Testis (tissue), 3 donors: ENCODE data around the gene TCP1. TPM values are rescaled to one million over a fixed set of nuclear protein-coding genes. Genes with fewer than 3 reads are reported as not detected.
"Not testable (repeated sequence)": the region's sequence is repeated elsewhere in the genome, so short reads cannot be mapped to it uniquely, and the experiment has no call there.

Source experiments
- DNase-seq: peaks from one replicate; pipeline ENCODE4 v3.0.0-alpha.2; 2019
- H3K27ac ChIP-seq, 2 donors: fragments of 200-600 bp; sonication (generic); one replicate each; pipeline ENCODE4 v1.5.1; 2019
- H3K27me3 ChIP-seq: fragments of 200-600 bp; sonication (generic); one replicate; pipeline ENCODE4 v1.5.1; 2019
- H3K36me3 ChIP-seq: fragments of 200-600 bp; sonication (generic); one replicate; pipeline ENCODE4 v1.5.1; 2017; ENCODE audit warnings: low read depth; ENCODE audit errors: missing control alignments
- H3K4me1 ChIP-seq: fragments of 200-600 bp; sonication (generic); one replicate; pipeline ENCODE4 v1.5.1; 2019
- H3K4me3 ChIP-seq, 2 donors: fragments of 200-600 bp; sonication (generic); one replicate each; pipeline ENCODE4 v1.5.1; 2017 to 2019
- H3K9me3 ChIP-seq: fragments of 200-600 bp; sonication (generic); one replicate; pipeline ENCODE4 v1.5.1; 2017
- POLR2A ChIP-seq: fragments of 450-650 bp; IDR thresholded peaks from one replicate; pipeline ENCODE4 v1.6.1; 2017; ENCODE audit warnings: antibody characterized with exemption, mild to moderate bottlenecking, moderate library complexity
- WGBS, 2 donors: methylation state at CpG; one replicate each; pipeline ENCODE4 v1.1.5; 2018; 5-methylcytosine and 5-hydroxymethylcytosine counted together
- intact Hi-C: fragments of 100-400 bp; cut with DNase I; formaldehyde crosslinking; loops from one replicate; pipeline ENCODE4 v1.15.1; 2023; ENCODE audit warnings: low total_unique reads
- polyA plus RNA-seq: library from polyadenylated mRNA; stranded (reverse); fragments of 350-450 nt; fragmentation: Illumina TruSeq; extraction: RNeasy Lipid Tissue Mini Kit (QIAGEN cat#74804); gene quantifications from one replicate; pipeline ENCODE4 v1.2.3, GENCODE V29; 2014; ENCODE audit warnings: low read depth, low replicate concordance; ENCODE audit not compliant: insufficient read depth
- total RNA-seq, 2 donors: library from RNA; depleted of rRNA; stranded (reverse); fragments of >200 nt; gene quantifications; one replicate each; pipeline ENCODE4 v1.2.3, GENCODE V29; 2016
- TF ChIP-seq, protein P1 (sequence below), 3 experiments: fragments of 450-650 bp in 2 of 3; fragments of 200-600 bp in 1 of 3; sonication (generic) in 1 of 3; IDR thresholded peaks; one replicate each; pipeline ENCODE4 v1.5.1; 2016 to 2019; ENCODE audit warnings: antibody characterized with exemption in 3 of 3, mild to moderate bottlenecking in 2 of 3, moderate library complexity in 1 of 3

TCP1 gene
- total and polyA plus RNA-seq, 3 donors from 2014 or later = 166 to 277 (median 200) TPM

DNA sequence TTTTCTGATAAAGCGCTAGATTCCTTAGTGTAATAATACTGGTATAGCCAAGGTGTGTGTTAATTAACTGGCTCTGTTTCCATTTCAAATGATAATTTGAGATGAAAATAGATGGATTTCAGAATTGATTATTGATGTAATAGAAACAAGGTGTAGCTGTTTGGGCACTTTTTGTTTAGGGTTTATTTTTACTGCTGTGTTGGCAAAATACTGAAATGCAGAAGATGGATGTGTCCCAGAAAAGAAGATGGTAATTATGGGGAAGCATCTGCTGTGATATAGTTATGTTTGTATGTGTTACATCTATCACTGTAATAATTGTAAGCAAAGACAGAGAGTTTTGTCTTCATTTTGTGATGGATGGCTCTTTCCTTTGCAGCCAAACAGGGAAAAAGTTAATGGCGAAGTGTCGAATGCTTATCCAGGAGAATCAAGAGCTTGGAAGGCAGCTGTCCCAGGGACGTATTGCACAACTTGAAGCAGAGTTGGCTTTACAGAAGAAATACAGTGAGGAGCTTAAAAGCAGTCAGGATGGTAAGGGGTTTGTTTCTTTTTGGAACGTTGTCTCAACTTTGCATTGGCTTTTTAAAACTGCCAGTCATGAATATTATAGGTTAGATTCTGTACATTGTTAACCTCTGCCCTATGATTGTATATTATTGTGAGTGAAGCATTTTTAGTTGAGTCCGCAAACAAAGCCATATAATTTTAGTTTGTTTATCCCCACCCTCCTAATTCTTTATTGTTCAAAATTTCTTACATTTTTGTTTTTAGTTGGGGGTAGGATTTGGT lies 36.1 kb downstream of the TCP1 start:
- Histone ChIP-seq H3K4me3 (no peak overlapping the region), H3K9me3 (no peaks in the 10 kb centered on the region), H3K27me3 (no peaks in the 10 kb centered on the region), H3K36me3 (no peaks in the 10 kb centered on the region), H3K4me1 (no peaks in the 10 kb centered on the region), H3K27ac (no peak overlapping the region)
- 88 to 89% methylated on average over 6 of the region's 6 CpGs for WGBS, 2 donors
- intact Hi-C loops = no loop called here
- no peak for DNase-seq
- TF ChIP-seq, protein P1, sequence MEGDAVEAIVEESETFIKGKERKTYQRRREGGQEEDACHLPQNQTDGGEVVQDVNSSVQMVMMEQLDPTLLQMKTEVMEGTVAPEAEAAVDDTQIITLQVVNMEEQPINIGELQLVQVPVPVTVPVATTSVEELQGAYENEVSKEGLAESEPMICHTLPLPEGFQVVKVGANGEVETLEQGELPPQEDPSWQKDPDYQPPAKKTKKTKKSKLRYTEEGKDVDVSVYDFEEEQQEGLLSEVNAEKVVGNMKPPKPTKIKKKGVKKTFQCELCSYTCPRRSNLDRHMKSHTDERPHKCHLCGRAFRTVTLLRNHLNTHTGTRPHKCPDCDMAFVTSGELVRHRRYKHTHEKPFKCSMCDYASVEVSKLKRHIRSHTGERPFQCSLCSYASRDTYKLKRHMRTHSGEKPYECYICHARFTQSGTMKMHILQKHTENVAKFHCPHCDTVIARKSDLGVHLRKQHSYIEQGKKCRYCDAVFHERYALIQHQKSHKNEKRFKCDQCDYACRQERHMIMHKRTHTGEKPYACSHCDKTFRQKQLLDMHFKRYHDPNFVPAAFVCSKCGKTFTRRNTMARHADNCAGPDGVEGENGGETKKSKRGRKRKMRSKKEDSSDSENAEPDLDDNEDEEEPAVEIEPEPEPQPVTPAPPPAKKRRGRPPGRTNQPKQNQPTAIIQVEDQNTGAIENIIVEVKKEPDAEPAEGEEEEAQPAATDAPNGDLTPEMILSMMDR (IDR thresholded peaks at IDR 0.05) = no peak
- TF ChIP-seq POLR2A = no peak

DNA sequence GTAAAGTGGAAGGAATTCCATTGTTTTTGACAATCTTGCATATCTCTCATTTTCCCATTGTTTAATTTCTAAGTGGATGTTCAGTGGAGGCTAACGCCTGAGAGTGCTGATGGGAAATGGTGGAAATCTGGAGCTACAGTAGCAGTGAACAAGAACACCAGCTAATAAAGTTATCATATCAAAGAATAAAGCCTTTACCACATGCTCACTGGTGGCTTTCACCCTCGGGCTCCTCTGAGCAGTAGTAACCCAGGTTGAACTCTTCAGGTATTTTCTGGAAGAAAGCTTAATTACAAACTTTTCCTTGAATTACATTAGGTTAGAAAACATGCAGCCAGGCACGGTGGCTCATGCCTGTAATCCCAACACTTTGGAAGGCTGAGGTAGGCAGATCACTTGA lies 38.0 kb downstream of the TCP1 start:
- Histone ChIP-seq H3K27ac (no peak overlapping the region), H3K4me3 (no peak overlapping the region), H3K9me3 (no peaks in the 10 kb centered on the region), H3K4me1 (no peaks in the 10 kb centered on the region), H3K36me3 (no peaks in the 10 kb centered on the region), H3K27me3 (no peaks in the 10 kb centered on the region)
- 80 to 87% methylated on average over 3 of the region's 3 CpGs for WGBS, 2 donors
- no peak for DNase-seq
- intact Hi-C loops = no loop called here
- TF ChIP-seq, protein P1 (IDR thresholded peaks at IDR 0.05) = no peak
- TF ChIP-seq POLR2A = no peak

DNA sequence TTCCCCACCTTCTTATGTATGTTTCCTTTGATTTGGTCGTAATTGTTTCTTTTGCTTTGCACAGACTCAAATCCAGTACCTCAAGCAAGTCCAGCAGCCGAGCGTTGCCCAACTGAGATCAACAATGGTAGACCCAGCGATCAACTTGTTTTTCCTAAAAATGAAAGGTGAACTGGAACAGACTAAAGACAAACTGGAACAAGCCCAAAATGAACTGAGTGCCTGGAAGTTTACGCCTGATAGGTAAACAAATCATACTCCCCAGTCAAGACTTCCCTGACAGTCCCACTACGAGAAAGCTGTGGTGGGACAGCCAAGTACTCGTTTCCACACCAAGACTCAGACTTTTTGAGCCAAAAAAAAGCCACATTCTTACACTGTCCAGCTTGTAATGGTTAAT lies 41.3 kb downstream of the TCP1 start:
- H3K4me1 ChIP-seq, H3K4me3 ChIP-seq, DNase-seq, H3K27ac ChIP-seq, H3K9me3 ChIP-seq, H3K36me3 ChIP-seq, H3K27me3 ChIP-seq, intact Hi-C loops: not testable (repeated sequence)
- WGBS, 2 donors = 83 to 86% methylated on average over 7 of the region's 7 CpGs

DNA sequence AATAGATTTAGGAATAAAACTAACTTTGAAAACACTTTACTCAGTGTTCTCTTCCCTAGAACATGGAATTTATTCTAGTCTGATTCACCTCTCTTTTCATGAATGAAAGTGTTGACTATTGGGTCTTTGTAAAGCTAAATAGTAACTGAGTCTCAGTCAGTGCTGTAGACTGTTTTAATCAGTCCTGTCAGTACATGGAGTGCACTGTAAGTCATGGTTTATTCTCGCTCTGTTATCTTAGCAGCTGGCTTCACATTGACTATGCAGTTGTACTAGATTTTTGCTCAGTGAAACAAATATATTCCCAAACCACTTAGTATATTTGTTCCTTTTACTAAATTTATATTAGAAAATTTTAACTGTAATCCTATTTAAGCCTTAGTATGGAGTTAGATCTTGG lies 42.6 kb downstream of the TCP1 start:
- Histone ChIP-seq H3K36me3 (no peaks in the 10 kb centered on the region), H3K4me3 (no peak overlapping the region), H3K9me3 (no peaks in the 10 kb centered on the region), H3K27ac (no peak overlapping the region), H3K27me3 (no peaks in the 10 kb centered on the region), H3K4me1 (no peaks in the 10 kb centered on the region)
- intact Hi-C loops = no loop called here
- no peak for TF ChIP-seq POLR2A
- TF ChIP-seq, protein P1 (IDR thresholded peaks at IDR 0.05) = no peak
- 40 to 73% methylated on average over 1 of the region's 1 CpG for WGBS, 2 donors
- no peak for DNase-seq

DNA sequence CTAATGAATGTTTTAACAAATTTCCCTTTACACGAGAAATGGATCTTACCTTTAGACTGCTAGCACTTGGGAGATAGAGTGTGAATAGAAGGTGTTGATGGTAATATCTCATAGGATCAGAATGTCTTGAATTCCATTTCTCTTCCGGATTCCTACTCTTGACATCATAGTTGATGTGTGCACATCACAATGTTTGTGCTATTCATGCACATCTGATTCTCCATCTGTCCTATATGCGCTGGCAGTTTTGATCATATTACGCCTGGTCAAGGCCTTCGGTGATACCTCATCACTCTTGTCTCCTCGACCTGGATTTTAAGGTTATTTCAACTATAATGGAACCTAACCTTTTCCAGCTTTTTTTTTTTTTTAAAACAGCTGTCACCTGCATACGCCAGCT lies 44.3 kb downstream of the TCP1 start:
- no peaks in the 10 kb centered on the region for H3K36me3 ChIP-seq

More for the DNA sequence above, 44.3 kb downstream of the TCP1 start:
- no peaks in the 10 kb centered on the region for H3K27me3 ChIP-seq
- intact Hi-C loops = no loop called here
- no peak overlapping the region for H3K4me3 ChIP-seq
- TF ChIP-seq, protein P1 (IDR thresholded peaks at IDR 0.05) = no peak
- no peak for TF ChIP-seq POLR2A
- no peaks in the 10 kb centered on the region for H3K4me1 ChIP-seq
- no peak overlapping the region for H3K27ac ChIP-seq
- H3K9me3 ChIP-seq = no peaks in the 10 kb centered on the region
- DNase-seq = no peak
- 84 to 88% methylated on average over 7 of the region's 7 CpGs for WGBS, 2 donors
